ENCODE measurements around the gene FZR1. TPM values are rescaled to one million over a fixed set of nuclear protein-coding genes. Genes with fewer than 3 reads are reported as not detected.

The FZR1 gene
- total RNA-seq, 1 experiment from 2014 or later: 51.4 TPM

DNA sequence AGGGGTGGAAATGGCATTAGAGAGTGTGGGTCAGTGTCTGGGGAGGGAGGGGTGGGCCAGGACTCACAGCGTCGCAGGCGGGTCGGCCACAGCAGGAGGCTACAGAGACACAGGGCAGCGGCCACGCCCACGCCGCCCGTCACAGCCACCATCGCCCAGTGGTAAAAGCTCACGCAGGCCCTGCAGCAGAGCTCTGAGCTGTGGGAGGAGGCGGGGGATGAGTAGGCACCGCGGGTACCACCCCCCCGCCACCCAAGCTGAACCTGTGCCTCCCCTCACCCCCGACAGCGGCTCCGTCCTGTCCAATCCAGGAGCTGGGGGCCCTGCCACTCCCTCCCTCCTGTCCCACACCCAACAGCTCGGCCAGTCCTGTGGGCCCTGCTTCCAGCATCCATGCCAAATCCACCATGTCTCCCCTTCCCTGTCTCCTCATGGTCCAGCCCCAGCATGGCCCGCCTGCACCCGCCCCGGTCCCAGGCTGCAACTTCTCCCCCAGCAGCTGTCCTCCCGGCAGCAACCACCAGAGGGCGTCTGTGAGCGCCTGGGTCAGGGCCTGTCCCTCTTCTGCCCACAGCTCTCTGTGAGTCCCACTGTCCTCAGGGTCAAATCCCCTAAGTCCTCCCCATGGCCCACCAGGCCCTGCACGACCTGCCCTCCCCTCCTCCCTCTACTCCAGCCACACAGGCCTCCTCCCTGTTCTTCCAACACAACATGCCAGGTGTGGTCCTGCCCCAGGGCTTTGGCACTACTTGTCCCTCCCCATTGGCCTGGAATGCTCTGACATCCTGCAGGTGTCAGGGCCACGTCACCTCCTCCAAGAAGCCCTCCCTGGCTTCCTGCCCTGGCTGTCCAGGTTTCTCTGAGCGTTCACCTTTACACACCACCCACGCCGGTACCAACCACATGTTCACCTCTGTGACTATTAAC is 38.9 kb downstream of the FZR1 start:
- no peaks in the 10 kb centered on the region for H3K9me3 ChIP-seq (ENCODE audit: control insufficient read depth, low read depth, low read length)
- H3K9ac ChIP-seq (ENCODE audit: extremely low read depth, insufficient read length, low read length): no peak overlapping the region
- no peak overlapping the region for H2BK5ac ChIP-seq (ENCODE audit: insufficient read length, low read length)
- H2AK5ac ChIP-seq (ENCODE audit: insufficient read length, low read length): no peak overlapping the region
- WGBS (ENCODE audit: extremely low coverage, insufficient read length, low lambda C conversion rate): no CpG with 5 or more reads among the region's 30 CpGs
- no peak overlapping the region for H2BK15ac ChIP-seq (ENCODE audit: low read depth, low read length)
- no peak overlapping the region for H2BK12ac ChIP-seq (ENCODE audit: insufficient read length, low read depth, low read length)
- H3K18ac ChIP-seq (ENCODE audit: insufficient read length, low read depth, low read length): no peak overlapping the region
- Mint-ChIP-seq H3K4me3 (no peak overlapping the region), H3K27me3 (ENCODE audit: low read depth) (no peaks in the 10 kb centered on the region), H3K36me3 (ENCODE audit: insufficient read depth in 1 of 3, low read depth in 3 of 3) (peaks cover 2 to 10% (median 9%) of the 10 kb centered on the region in 3 experiments; a peak in 6 of 7 replicates), H3K9me3 (no peaks in the 10 kb centered on the region), H3K27ac (peak overlapping the region in 1 of 3 experiments; percentile 44; a peak in 2 of 7 replicates), H3K4me1 (peaks cover 2 to 3% of the 10 kb centered on the region in 2 experiments; a peak in 1 of 4 replicates)
- no peak overlapping the region for H4K91ac ChIP-seq (ENCODE audit: insufficient read length, low read depth, low read length)
- no peak overlapping the region for H3K23ac ChIP-seq (ENCODE audit: insufficient read length, low read depth, low read length)
- no peaks in the 10 kb centered on the region for H4K20me1 ChIP-seq (ENCODE audit: control insufficient read depth, insufficient read depth, insufficient read length)
- no peak overlapping the region for H2AFZ ChIP-seq (ENCODE audit: low read length)
- H4K8ac ChIP-seq (replicated peaks; ENCODE audit: insufficient read length, low read depth, low read length): no peak overlapping the region
- peak; percentile 90 for DNase-seq
- TF ChIP-seq, protein P1, sequence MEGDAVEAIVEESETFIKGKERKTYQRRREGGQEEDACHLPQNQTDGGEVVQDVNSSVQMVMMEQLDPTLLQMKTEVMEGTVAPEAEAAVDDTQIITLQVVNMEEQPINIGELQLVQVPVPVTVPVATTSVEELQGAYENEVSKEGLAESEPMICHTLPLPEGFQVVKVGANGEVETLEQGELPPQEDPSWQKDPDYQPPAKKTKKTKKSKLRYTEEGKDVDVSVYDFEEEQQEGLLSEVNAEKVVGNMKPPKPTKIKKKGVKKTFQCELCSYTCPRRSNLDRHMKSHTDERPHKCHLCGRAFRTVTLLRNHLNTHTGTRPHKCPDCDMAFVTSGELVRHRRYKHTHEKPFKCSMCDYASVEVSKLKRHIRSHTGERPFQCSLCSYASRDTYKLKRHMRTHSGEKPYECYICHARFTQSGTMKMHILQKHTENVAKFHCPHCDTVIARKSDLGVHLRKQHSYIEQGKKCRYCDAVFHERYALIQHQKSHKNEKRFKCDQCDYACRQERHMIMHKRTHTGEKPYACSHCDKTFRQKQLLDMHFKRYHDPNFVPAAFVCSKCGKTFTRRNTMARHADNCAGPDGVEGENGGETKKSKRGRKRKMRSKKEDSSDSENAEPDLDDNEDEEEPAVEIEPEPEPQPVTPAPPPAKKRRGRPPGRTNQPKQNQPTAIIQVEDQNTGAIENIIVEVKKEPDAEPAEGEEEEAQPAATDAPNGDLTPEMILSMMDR (conservative IDR thresholded peaks at IDR 0.05): peak; percentile 97
- no peaks in the 10 kb centered on the region for H3K27me3 ChIP-seq (ENCODE audit: insufficient read depth, low read length)
- H3K27ac ChIP-seq (ENCODE audit: insufficient read length, low read depth, low read length): no peak overlapping the region
- H3K23me2 ChIP-seq (ENCODE audit: insufficient read length, low read depth, low read length, poor library complexity, severe bottlenecking): no peaks in the 10 kb centered on the region
- H2BK120ac ChIP-seq (ENCODE audit: low read depth, low read length, poor library complexity, severe bottlenecking): no peak overlapping the region
- H3K4me2 ChIP-seq (ENCODE audit: insufficient read depth, insufficient read length, low read length): no peak overlapping the region
- H3K4ac ChIP-seq (ENCODE audit: low read depth, low read length): no peak overlapping the region
- no peak overlapping the region for H3T11ph ChIP-seq (ENCODE audit: low read length)
- H3K56ac ChIP-seq (ENCODE audit: insufficient read length, low read depth, low read length): no peak overlapping the region
- no peak overlapping the region for H2BK20ac ChIP-seq (ENCODE audit: low read depth, low read length, poor library complexity, severe bottlenecking)
- H3K14ac ChIP-seq (ENCODE audit: insufficient read depth, low read length): no peak overlapping the region
- no peak overlapping the region for H4K5ac ChIP-seq (ENCODE audit: insufficient read length, low read depth, low read length)
- no peaks in the 10 kb centered on the region for H3K79me1 ChIP-seq (ENCODE audit: insufficient read depth, low read depth, low read length, poor library complexity, severe bottlenecking)
- H3K4me1 ChIP-seq (ENCODE audit: insufficient read depth, low read length): no peaks in the 10 kb centered on the region
- H3K79me2 ChIP-seq (ENCODE audit: insufficient read depth, low read length): no peaks in the 10 kb centered on the region

Measured in H9 (cell line).